HG03575 (cell line): ENCODE measurements around the gene HK1.
"Not testable (repeated sequence)": the region's sequence is repeated elsewhere in the genome, so short reads cannot be mapped to it uniquely, and the experiment has no call there.

ENCODE experiments used
- ATAC-seq: cut with Tn5 transposase; IDR thresholded peaks from one replicate; pipeline ENCODE4 v1.9.1; 2021; ENCODE audit not compliant: unreplicated experiment, insufficient number of reproducible peaks, low FRiP score; ENCODE audit errors: extremely low read depth

The HK1 gene

DNA sequence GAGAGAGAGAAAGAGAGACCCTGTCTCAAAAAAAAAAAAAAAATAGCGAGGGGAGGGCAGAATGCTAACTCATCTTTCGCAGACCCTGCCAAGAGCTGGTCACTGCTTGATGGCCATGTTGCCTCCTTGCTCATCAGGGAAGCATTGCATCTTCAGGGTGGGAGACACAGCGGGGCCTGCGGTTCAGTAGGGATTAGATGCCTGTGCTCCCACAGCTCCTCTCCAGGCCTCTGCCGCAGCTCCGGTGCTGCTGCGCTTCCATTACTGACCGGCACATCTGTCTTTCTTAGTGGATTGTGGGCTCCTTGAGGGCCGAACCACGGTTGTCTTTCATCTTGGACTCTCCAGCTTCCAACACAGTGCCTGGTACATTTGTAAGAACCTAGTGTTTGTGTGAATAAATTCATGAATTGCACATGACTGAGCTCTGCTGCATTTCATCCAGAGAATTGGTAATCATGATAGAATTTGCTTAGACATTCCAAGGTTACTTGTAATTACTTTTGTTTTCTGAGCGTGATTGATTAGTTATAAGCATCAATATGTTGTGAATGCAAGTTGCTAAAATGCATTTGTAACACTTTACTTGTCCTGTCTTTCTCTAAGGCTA, 16.8 kb downstream of the HK1 start:
- ATAC-seq: no peak

DNA sequence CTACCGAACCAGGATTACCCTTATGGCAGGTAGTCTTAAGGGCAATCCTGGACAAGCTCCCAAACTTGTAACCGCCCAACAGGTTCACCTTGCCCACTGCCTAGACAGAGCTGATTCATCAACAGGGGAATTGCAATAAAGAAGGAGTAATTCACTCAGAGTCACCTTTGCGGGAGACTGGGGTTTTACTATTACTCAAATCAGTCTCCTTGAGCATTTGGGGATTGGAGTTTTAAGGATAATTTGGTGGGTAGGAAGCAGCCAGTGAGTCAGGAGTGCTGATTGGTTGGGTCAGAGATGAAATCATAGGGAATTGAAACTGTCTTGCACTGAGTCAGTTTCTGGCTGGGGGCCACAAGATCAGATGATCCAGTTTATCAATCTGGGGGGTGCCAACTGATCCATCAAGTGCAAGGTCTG, 25.3 kb downstream of the HK1 start:
- no peak for ATAC-seq

DNA sequence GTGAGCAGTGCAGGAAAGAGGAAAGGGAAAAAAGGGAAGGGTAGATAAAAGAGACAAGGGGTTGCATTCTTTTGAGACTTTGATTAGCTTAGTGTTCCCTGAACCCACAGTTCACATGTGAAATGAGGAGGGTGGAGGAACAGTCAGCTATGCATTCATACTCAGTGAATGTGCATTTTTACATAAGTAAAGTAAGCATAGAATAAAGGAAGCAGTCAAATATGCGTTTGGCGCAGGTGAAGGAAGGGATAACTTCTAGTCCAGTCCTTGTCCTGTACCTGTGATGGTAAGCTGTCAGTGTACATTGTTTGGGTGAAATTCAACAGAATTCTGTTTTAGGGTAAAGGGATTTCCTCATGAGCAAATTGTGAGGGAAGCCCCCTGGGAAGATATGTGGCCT, 28.1 kb downstream of the HK1 start:
- no peak for ATAC-seq

DNA sequence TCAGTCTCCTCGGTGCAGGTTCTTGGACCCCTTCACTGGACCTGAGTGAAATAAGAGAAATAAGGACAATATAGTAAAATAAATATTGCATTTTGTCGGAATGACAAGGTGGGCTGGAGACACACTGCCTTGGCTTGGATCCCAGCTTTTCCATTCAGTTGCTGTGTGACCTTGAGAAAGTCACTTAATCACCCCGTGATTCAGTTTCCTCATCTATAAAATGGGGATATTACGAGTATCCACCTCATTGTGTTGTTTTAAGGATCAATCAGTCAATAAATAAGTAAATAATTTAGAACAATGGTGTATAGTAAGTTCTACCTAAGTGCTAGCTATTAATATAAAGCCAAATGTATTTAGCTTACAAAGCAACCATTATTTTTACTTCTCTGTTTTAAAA, 29.1 kb downstream of the HK1 start:
- ATAC-seq: no peak

DNA sequence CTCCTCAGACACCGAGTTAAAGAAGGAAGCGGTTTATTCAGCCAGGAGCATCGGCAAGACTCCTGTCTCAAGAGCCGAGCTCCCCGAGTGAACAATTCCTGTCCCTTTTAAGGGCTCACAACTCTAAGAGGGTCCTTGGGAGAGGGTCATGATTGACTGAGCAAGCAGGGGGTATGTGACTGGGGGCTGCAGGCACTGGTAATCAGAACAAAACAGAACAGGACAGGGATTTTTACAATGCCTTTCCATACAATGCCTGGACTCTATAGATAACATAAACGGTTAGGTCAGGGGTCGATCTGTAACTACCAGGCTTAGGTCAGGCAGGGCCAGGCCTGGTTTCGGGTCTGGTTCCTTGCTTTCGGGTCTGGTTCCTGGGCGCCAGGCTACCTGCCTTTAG, 30.0 kb downstream of the HK1 start:
- ATAC-seq: not testable (repeated sequence)

DNA sequence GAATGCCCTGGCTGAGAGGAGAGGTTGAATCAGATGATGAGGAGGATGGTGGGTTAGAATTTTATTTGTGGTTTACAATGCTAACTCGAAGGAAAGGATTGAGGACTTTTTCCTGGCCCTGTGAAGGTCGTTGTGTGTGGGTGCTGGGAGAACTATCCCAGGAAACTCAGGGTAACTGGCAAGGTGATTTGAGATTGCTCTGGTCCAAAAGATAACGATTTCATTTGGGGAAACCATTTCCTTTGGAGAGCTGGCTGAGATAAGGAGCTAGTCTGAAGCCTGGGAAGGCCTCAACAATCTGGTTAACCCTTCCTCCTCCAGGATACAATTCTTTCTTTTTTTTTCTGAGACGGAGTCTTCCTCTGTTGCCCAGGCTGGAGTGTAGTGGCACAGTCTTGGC, 33.0 kb downstream of the HK1 start:
- ATAC-seq: no peak

DNA sequence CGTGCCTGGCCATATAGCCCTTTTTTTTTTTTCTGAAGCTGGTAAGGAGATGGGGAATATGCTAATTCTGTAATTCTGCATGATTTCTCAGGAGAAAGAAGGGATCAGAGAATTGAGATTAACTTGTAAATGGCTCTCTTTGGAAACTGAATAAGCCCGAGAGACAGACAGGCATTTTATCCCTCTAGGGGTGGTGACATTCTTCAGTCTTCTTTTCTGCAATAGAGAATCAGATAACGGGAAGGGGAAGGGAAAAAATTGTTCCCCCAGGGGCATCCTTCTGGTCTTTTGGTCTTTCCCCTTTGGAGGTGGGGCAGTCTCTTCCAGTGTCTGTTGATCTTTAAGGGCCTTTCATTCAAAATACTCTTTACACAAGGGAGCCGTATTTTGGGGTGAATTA, 34.2 kb downstream of the HK1 start:
- ATAC-seq: no peak

DNA sequence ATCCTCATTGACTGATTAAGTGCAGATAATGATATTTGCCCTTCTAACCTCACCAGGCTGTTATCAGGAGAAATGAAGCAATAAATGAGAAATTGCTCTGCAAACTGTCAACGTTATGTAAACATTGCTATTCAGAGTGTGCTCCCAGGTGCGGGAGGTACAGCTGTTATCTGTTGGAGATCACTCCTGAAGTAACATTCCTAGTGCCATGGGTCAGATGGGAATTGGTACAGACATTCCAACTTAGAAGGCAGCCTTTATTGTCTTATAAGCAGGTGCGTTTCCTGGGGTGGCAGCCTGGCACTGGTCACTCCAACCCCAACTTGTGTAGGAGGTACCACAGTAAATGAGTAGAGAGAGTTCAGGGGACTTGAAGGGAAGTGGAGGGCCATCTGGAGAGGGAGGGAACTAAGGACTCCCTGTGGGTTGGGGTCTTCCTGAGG, 36.8 kb downstream of the HK1 start:
- no peak for ATAC-seq

DNA sequence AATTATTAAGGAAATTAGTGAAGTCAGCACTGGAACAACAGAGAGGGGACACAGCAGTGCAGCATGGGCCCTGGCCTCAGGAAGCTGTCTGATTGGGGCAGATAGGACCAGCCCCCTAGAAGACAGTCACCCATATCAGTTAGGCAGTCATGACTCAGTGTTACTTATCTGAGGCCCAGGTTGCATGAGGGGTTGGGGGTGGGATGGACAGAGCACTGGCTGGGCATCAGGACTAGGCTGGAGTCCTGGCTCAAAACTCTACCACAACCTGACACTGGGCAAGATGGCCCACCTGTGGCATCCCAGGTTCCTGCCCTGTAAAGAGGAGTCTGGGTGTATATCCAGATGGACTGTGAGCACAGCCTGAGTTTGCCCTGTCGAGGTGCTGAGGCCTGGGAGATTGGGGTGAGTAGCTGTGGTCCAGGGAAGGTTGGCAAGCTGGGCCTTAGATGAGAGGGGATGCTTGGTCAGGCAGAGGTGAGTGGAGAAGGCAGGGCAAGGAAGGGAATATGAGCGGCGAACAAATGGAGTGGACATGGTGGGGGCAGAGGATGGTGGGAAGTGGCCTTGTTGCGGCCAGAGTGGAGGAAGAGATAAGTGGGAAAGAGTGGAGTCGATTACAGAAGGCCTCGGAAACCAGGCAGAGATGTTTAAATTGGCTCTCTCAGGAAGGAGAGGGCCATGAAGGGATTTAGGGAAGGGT, 37.5 kb downstream of the HK1 start:
- no peak for ATAC-seq

DNA sequence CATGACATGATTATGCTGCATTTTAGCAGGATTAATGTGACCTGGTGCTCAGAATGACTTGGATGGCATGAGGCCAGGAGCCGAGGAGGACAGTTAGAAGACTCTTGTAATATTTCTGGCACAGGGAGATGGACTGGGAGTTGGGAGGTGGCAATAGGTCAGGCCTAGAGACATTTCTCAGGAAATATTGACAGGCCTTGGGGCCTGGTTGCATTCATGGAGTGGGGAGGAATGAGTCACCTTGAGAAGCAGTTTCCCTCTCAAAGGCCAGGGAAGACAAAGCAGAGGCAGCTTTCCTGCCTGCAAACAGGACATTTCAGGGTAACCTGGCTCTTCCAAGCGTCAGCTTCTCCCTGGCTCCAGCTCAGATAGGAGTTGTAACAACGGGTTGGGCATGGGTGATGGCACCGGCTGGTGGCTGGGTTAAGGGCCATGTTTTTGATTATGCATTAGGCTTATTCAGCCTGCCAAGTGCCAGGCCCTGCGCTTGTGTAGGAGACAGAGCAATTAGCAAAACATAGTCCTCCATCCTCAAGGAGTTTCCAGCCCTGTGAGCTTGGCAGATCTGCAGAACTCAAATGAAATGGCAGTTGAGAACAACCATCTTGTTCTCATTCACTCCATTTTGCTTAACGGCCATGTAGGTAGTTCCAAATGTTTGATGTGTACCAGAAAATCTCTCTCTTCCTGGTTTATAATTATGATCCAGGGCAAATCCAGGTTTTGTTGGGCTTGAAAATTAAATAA, 38.2 kb downstream of the HK1 start:
- ATAC-seq: no peak

DNA sequence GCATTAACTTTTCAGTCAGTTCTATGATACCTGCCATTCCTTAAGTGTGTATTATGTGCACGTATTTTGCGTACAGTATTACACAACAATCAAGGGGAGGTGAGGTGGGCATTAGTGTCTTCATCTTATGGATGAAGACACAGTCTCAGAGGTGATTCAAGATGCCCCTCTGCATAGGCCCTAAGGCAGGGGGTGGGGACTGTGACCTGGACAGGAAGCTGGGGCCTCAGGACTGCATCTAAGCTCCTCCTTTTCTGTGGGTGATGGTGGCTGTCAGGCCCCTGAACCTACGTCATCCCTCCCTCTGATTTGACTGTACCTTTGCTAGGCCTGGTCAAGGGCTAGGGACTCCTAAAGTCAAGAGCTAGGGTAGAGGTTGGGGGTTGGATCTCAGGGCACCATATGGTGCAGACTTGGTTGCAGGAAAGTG, 38.9 kb downstream of the HK1 start:
- ATAC-seq: peak; percentile 35

DNA sequence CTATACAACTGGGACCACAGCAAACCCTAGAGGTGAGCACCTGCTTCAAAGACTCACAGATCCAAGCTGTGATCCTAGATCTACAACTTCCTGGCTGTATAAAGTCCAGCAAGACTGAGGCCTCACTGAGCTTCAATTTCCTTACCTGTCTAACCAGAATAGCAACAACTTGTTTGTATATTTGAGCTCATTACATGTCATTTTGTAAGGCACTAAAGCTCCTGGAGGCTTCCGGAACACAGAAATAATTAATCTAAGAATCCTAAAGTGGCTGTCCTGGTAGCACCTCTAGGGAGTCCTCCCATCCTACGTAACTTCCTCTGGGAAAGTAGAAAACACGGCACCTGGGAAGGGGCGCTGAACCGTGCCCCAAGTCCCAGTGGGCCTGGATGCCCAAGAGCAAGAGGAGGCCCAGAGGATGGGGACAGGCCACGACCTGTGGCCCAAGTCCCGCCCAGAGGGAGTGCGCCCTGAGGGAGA, 39.4 kb downstream of the HK1 start:
- ATAC-seq: peak; percentile 3

DNA sequence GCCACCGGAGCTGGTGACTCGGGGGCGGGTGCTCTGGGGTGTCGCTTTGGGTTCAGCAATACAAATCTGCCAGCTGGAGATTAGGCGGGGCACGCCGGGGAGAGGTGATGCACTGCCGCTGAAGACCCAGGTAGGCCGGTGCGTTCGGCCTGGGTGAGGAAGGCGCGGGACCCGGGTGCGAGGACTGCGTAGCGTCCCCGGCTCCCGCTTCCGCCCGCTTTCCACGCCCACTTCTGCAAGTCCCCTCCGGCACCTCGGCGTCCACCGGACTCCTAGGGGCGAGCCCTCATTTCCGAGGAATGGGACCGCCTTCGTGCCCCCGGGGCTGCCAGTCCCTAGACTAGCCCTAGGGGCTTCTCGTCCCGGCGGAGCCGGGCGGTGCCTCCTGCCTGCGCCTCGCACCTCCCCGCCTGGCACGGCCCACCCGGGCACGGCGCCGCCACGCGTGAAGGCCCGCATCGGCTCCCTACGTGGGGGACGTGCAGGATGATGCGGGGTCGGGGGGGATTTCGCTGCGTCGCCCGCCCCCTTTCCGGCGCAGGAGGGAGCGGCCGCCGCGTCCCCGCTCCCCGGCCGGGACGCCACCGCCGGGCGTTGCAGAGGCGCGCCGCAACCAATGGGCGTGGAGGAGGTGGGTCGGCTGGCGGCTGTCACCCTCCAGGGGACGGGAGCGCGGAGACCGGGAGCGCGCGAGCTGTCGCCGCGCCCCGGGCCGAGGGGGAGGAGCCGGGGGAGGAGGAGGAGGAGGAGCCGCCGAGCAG, 40.0 kb downstream of the HK1 start:
- no peak for ATAC-seq

DNA sequence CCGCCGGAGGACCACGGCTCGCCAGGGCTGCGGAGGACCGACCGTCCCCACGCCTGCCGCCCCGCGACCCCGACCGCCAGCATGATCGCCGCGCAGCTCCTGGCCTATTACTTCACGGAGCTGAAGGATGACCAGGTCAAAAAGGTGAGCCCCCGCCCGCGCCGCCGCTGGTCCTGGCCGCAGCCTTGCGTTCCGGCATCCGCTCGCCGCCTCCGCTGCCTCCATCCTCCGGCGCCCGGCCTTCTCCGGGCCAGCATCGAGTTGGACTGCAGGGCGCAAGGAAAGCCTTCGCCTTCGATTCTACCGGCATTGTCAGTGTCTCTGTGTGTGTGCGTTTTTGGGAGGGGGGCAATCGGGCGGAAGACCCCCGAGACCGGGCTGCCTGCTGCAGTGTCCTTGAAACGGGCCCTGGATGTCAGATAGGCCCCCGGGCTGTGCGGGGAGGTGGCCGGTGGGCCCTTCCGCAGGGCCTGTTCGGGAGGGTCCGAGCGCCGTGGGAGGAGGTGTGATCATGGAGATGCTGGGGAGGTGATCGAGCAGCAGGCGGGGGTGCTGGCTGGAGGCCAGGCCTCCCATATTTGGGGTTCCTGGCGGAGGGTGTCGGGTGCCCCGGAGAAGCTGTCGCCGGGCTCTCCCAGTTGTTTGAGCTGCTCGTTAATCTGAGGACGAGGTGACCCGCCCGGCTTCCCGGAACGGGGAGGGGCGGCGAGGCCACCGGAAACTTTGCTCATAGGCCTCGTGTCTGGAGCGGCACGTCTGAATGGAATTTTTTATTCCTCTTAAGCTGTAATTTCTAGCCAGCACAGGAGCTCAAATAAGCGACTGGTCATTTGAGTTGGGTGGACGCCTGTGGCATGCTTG, 40.8 kb downstream of the HK1 start:
- no peak for ATAC-seq

DNA sequence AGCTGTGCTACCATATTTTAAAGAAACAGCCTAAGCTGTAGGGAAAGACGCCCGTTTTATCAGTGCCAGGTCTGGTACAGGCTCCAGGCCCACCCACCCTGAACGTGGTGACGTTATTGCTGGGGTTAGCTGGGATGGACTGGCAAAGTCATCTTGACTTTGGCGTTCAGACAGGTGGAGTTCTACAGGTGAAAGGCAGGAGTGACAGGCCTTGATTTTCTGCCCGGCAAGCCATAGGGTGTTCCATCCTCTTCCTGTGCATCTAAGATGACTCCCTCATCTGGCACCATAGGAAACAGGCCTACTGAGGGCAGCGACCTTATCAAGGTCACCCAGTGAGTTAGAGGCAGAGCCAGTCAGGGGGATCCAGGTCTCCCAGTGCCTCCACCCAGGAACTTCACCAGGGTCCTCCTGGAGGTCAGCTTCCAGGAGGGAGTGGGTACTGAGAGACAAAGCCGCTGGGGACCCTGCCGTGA, 41.6 kb downstream of the HK1 start:
- ATAC-seq: no peak

DNA sequence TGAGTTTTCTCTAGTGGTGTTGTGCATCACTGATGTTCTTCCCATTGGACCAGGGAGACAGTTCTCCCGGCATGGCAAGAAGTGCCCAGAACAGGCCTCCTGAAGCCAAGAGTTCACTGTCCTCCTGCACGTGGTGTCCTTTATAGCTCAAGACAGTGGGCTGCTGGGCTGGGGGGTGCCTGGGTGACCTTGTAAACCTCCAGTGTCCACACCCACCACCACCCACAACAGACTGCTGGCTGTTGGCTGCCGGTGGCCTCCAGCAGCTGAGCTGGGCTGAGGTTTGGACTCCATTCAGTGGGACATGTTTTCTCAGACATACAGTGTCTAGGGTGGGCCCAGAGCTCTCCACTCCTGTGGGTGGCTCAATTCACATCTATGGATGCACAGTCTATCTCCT, 42.2 kb downstream of the HK1 start:
- ATAC-seq: no peak

DNA sequence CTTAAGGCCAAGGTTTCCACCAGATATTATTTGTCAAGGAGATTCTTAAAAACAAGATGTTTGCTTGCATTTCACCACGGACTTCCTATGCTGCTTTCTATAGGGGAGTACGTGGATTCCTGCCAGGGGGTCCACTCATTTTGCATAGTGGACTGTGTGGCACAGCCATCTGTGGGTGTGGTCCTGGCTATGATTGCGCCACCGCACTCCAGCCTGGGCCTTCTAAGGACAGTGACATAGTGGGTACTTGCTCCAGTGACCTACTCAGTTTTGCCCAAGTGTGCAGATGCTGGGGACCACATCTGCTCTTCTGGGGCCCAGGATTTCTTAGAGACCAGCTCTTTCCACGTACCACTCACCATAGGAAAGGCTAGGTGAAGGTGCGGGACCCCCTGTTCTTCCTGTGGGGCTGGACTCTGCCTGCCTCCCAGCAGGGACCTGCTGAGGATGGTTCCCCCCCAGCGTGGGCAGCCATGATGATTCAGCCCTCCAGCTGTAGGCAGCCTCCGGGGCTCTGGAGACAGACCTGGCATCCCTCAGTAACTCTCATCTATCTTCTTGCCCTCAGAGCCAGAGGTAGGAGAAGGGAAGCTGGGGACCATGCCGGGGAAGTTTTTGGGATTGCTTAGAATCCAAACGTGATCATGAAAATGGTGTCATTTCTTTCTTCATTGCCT, 42.9 kb downstream of the HK1 start:
- no peak for ATAC-seq

DNA sequence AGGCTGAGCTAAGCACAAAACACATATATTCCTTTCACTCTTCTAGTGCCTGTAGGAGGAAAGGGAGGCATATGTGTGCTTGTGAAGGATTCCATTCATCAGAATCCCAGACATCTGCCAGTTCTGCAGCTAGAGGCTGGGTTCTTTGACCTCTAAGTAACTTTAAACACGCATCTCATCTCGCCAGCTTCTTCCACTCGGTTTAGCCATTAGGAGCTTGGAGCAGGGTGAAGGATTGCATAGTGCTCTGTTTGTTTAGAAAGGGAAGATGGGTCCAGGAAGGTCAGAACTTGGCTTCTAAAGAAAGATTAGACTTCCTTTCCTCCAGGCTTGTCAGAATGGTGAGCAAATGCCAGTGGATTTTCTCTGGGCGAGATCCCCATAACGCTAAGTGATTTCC, 43.6 kb downstream of the HK1 start:
- no peak for ATAC-seq
